ENCODE data around the gene PPP2R5A.
"Not testable (repeated sequence)": the region's sequence is repeated elsewhere in the genome, so short reads cannot be mapped to it uniquely, and the experiment has no call there.

Gene PPP2R5A

DNA sequence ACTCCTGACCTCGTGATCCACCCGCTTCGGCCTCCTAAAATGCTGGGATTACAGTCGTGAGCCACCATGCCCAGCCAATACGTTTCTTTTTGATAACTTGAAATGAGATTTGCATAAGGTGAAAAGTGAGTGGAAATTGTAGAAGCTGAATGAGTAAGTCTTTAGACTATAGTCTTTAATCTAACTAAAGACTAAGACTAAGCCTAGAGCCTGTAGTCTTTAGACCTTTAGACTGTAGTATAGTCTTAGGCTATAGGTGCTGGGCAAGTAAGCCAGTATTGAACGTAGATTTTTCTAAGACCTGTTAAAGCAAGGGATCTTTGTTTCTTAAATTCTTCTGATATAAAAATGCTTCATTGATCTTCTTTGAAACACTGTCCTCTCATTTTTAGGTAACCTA, 12.1 kb downstream of the PPP2R5A start:
- DNase-seq (ENCODE audit: low read depth, low spot score) = no peak

DNA sequence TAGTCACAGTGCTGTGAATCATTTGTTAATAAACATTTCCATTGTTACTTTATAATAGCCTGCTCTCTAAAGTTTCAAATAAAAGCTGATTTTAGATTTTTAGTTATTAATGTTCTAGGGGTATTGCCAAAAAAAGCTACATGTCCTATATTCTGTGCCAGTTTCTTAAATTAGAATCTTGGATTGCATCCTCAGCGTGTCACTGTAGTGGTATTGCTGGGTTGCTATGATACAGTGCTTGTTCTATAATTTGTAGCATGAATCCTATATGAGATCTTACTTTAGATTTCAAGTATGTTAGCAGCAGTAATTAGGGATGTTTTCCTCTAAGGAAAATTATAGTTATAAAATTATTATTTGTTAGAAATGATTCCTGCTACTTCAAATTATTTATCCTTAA, 16.4 kb downstream of the PPP2R5A start:
- no peak for DNase-seq (ENCODE audit: low read depth, low spot score)

DNA sequence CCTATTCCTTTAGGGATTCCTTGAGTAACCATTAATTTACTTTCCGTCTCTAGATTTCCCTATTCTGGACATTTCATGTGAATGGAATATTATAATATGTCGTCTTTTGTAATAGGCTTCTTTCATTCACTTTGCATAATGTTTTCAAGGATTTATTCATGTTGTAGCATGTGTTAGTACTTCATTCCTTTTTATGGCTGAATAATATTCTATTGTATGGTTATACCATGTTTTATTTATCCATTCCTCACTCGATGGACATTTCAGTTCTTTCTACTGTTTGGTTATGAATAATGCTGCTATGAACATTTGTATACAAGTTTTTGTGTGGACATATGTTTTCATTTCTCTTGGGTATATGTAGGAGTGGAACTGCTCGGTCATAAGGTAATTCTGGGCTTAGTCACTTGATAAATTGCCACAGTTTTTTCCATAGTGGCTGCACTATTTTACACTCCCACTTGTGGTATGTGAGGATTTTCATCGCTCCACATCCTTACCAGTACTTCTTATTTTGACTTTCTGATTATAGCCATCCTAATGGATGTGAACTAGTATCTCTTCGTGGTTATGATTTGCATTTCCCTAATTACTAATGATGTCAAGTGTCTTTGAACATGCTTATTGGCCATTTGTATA, 17.7 kb downstream of the PPP2R5A start:
- no peak for DNase-seq (ENCODE audit: low read depth, low spot score)

DNA sequence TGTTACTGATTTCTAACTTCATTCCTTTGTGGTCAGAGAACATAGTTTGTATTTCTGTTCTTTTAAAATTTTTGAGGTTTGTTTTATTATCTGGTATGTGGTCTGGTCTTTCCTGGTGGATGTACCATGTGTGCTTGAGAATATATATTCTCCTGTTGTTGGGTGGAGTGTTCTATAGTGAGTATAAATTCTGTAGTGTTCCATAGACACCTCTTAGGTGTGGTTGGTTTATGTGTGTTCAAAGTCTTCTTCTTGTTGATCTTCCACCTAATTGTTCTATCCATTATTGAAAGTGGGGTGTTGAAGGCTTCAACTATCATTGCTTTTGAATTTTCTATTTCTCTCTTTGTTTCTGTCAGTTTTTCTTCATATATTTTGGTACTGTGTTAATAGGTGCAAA, 20.1 kb downstream of the PPP2R5A start:
- no peak for DNase-seq (ENCODE audit: low read depth, low spot score)

DNA sequence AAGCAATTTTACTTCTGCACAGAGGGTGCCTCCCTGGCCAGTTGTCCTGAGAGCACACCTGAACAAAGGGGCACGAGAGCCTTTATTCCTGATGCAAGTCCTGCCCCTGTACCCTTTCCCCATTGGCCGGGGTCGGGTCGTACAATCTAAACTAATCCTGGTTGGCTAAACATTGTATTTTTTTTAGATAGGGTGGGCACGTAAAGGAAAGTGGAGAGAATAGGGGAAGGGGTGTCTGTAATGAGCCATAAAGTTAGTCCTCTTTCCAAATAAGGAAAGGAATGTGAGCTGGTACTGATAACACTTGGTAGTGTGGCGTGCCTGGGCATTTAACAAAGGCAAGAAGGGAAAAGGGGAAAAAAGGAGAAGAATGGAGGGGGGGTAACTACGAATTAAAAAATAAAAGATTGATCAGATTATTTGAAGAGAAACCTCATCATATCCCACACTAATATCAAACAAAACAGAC, 20.8 kb downstream of the PPP2R5A start:
- DNase-seq (ENCODE audit: low read depth, low spot score) = not testable (repeated sequence)

DNA sequence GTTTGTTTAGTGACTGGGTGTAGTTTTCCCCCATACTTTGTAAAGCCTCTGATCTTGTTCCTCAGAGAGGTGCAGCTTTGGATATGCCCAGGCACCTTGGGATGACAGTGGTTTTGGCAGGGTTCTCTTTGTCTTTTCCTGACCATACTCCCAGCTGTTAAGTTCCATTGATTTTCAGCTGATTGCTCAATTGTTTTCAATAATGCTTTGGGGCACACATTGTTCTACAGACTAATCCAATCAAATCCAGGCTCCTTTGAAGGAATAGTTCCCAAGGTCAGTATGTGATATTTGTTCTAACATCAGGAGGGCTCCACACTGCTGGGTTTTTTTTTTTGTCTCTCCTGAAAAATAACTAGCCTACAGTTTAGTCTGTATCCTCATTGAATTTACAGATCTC, 24.8 kb downstream of the PPP2R5A start:
- peak; percentile 59 for DNase-seq (ENCODE audit: low read depth, low spot score)

DNA sequence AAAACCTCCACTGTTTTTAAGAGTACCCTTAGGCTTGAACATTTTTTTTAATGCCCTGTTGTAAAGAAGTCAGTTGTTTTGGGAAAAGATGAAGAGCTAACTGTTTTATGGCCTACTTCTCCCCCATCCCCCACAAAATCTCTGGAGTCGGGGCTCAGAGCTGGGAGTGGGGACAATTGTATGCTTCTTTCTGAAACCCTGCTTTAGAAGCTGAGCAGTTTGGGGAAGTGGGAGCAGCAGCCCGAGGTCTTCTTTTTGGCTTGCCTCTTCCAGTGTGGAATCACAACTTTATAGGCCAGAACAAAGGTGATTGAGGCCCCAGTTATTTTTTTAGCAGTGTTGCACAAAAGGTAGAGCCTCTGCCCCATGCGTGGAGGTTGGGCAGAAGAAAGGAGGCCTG, 25.2 kb downstream of the PPP2R5A start:
- DNase-seq (ENCODE audit: low read depth, low spot score) = no peak

DNA sequence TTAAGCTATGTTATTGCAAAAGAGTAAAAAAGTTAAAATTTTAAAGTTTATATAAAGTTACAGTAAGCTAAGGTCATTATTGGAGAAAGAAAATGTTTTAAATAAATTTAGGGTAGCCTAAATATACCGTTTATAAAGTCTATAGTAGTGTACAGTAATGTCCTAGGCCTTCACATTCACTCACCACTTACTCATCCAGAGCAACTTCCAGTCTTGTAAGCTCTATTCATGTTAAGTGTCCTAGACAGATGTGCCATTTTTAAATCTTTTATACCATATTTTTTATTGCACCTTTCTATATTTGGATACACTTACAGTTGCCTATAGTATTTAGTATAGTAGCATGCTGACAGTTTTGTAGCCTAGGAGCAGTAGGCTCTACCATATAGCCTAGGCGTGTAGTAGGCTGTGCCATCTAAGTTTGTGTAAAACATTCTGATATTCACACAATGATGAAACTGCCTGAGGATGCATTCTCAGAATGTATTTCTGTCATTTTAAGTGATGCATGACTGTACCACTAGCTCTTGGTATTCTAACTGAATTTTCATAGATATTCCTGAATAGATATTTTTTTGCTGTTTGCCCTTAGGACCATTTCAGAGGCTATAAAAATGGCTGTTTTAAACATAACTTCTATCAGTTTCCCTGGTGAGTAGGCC, 26.8 kb downstream of the PPP2R5A start:
- no peak for DNase-seq (ENCODE audit: low read depth, low spot score)

DNA sequence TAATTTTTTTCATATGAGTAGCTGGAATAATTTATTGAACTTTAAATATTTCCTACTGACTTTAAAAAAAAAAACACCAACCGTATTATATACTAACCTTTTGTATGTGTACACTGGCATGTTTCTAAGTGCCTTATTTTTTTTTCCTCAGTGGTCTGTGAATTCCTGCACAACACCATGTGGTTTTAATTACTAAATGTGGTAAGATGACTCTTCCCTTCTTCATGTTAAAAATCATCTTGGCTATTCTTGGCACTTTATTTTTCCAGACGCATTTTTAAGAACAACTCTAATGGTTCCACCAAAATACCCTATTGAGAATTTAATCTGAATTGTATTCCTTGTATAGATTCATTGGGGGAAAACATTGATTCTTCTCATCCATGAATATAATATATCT, 28.4 kb downstream of the PPP2R5A start:
- DNase-seq (ENCODE audit: low read depth, low spot score) = no peak

DNA sequence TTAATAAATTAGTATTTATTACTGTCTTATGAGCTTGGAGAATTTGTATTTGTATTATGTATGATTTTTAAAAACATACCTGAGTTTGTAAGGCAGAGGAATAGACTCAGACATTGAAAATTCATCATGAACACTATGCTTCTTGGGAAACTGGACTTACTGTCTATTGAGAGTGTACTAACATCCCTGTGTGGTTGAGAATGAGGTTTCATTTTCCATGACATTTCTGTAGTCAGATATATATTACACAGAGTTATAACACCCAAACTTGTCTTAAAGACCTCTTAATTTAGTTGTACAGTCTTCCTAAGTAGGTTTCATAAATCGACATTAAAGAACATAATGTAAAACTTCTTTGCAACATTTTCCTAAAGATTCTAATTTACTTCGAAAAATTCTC, 30.0 kb downstream of the PPP2R5A start:
- no peak for DNase-seq (ENCODE audit: low read depth, low spot score)

DNA sequence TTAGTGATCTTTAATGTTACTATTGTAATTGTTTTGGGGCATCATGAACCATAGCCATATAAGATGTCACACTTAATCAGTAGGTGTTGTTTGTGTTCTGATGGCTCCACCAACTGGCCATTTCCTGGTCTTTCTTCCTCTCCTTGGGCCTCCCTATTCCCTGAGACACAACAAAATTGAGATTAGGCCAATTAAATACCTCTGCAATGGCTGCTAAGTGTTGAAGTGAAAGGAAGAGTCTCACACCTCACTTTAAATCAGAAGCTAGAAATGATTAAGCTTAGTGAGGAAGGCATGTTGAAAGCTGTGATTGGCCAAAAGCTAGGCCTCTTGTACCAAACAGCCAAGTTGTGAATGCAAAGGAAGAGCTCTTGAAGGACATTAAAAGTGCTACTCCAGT, 30.7 kb downstream of the PPP2R5A start:
- DNase-seq (ENCODE audit: low read depth, low spot score) = no peak

DNA sequence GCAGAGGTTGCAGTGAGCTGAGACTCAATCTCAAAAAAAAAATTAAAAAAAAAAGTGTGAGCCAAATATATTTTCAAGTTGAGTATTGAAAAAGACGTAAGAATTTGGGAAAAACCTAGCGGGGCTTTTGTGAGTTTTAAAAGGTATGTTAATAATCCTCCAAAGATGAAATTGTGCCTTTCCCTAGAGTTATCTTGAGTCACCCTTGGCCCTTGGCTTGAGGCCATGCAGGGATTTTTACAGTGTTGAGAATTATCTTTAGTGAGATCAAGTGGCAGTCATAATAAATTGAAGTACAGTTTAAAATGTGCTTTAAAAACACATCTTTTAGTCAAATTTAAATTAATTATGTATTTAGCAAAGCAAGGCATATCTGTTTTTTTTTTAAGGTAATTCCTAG, 32.7 kb downstream of the PPP2R5A start:
- no peak for DNase-seq (ENCODE audit: low read depth, low spot score)

DNA sequence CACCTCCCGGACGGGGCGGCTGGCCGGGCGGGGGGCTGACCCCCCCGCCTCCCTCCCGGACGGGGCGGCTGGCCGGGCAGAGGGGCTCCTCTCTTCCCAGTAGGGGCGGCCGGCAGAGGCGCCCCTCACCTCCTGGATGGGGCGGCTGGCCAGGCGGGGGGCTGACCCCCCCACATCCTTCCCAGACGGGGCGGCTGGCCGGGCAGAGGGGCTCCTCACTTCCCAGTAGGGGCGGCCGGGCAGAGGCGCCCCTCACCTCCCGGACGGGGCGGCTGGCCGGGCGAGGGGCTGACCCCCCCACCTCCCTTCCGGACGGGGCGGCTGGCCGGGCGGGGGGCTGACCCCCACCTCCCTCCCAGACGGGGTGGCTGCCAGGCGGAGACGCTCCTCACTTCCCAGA, 35.8 kb downstream of the PPP2R5A start:
- not testable (repeated sequence) for DNase-seq (ENCODE audit: low read depth, low spot score)

DNA sequence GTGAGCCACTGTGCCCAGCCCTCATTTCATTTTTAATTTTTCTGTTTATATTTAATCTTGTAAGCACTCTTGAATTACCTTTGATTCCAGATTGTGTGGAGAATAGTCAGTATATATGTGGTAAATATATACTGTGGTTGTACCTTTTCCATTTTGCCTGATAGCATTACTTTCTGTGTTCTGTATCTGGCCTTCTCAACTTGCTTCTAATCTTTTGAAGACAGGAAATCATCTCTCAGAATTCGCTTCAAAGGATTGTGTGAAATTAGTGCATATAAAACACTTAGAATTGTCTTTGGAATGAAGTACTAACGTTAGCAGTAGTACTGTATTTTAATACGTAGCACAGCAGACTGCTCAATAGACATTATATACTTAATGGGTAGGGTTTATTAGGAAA, 37.9 kb downstream of the PPP2R5A start:
- DNase-seq (ENCODE audit: low read depth, low spot score) = no peak

DNA sequence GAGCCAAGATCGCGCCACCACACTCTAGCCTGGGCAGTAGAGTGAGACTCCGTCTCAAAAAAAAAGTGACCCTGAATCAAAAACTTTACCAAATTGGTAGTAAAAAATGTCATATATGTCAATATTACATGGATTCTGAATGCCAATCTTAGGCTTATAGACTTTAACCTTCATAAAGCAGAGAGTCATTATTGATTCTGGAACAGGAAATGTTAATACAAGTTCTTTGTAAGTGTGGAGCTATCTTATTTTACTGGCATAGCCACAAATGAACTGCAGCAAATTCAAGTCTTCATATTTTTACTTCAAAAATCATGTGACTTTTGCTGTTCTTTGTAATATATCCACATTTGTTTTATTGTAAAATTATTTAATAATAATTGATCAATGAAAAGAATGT, 41.3 kb downstream of the PPP2R5A start:
- DNase-seq (ENCODE audit: low read depth, low spot score) = no peak

DNA sequence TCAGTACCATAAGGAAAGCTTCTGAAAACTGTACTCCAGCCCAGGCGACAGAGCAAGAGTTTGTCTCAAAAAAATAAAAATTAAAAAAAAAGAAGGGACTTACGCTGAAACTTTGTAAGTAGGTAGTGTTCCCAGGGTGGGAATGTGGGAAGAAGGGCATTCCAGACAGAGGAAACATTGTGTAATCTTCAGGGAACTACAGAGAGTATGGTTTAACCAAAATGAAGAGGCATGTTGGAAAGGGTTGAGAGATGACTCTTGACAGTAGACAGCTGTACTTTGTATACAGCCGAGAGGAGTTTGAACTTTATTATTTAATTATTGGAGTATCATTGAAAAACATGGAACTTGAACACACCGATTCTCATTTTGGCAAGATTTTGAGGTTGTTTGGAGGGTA, 43.0 kb downstream of the PPP2R5A start:
- DNase-seq (ENCODE audit: low read depth, low spot score) = no peak

DNA sequence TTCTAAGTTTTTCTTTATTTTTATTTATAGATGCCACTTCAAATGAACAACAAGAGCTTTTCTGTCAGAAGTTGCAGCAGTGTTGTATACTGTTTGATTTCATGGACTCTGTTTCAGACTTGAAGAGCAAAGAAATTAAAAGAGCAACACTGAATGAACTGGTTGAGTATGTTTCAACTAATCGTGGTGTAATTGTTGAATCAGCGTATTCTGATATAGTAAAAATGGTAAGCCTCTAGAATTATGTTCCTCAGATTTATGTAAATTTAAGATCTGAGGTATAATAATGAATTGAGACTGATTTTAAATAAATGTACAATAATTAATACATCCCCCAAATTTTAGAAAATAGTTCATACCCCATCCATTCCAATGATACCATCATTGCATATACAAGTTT, 43.9 kb downstream of the PPP2R5A start:
- DNase-seq (ENCODE audit: low read depth, low spot score) = no peak

DNA sequence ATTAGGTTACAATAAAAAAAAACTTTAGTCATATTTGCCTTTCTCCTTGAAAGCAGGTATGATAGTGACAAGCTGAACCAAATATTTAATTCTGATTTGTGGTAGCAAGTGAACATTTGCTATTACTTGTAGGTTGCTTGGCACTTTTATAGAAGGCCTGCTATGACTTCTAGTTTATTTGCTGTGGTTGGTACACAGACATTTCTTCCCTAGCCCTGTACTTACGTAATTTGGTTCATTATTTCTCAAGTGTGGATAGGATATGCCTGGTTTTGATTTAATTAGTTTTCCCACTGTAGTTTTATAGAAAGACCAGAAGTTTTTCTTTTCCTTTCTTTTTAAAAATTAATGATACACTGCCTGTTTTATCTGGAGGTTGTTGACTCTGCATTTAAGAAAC, 55.9 kb downstream of the PPP2R5A start:
- no peak for DNase-seq (ENCODE audit: low read depth, low spot score)

DNA sequence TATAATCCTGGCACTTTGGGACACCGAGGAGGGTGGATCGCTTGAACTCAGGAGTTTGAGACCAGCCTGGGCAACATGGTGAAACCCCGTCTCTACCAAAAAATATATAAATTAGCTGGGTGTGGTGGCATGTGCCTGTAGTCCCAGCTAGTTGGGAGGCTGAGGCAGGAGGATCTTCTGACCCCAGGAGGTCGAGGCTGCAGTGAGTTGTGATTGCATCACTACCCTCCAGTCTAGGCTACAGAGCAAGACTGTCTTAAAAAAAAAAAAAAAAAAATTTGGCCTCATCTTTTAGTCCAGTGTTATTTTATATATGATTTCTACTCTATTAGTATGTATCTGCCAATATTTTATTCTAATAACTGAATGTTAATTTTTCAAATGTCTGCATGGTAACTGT, 59.7 kb downstream of the PPP2R5A start:
- DNase-seq (ENCODE audit: low read depth, low spot score) = no peak

DNA sequence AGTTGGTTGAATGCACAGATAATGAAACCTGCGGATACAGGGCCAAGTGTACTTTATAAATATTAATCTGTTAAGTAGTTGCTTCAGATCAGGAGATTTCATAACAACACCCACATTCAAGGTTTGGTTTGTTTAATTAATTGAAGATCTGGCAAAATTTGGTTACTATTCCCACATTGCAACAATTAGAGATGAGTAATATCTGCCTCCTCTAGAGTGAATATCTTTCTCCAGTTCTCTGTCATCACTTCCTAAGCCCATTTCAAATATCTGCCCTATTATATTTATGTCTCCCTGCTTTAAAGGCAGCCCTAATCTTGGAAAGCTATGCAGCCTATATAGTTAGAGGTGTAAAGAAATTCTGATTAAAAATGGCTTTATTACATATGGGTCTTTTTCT, 61.4 kb downstream of the PPP2R5A start:
- no peak for DNase-seq (ENCODE audit: low read depth, low spot score)

DNA sequence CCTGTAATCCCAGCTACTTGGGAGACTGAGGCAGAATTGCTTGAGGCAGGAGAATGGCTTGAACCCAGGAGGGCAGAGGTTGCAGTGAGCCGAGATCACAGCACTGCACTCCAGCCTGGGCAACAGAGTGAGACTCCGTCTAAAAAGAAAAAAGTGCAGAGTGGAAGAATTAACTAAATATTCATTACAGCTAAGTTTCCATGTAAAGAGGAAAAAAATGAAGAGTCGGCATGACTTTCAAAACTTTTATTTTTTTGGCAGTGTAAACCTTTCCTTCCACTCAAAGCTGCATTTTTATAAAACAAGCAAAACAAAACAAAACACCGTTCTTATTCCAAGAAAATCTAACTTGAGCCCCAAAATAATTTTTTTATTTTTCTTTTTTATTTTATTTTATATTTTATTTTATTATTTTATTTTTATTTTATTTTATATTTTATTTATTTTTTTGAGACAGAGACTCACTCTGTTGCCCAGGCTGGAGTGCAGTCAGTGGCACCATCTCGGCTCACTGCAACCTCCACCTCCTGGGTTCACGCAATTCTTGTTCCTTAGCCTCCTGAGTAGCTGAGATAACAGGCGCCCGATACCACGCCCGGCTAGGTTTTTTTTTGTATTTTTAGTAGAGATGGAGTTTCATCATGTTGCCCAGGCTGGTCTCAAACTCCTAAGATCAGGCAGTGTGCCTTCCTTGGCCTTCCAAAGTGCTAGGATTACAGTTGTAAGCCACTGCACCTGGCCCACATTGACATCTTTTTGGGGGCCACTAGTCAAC, 66.6 kb downstream of the PPP2R5A start:
- no peak for DNase-seq (ENCODE audit: low read depth, low spot score)

DNA sequence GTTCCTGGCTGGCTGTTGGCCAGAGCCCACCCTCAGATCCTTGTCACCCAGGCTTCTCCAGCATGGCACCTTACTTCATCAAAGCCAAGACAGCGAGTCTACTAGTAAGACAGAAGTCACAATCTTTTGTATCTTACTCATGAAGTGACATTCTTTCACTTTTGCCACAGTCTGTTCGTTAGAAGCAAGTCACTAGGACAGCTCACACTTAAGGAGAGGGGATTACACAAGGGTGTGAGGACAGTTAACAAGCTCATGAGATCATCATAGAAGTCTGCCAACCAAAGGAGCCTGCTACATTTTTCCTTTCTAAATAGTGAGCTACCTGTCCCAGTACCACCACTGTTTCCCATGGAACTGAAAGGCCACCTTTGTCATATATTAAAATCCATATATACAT, 68.0 kb downstream of the PPP2R5A start:
- no peak for DNase-seq (ENCODE audit: low read depth, low spot score)

DNA sequence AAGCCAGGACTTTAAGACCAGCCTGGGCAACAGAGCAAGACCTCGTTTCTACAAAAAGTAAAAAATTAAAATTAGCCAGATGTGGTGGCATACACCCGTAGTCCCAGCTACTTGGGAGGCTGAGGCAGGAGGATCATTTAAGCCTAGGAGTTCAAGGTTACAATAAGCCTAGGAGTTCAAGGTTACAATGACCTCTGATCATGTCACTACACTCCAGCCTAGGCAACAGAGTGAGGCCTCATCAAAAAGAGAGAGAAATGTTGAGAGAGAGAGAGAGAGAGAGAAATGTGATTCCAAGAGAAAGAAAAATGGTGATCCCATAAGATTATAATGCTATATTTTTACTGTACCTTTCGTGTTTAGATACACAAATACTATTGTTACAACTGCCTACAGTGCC, 69.3 kb downstream of the PPP2R5A start:
- no peak for DNase-seq (ENCODE audit: low read depth, low spot score)

Measured in smooth muscle cell of the brain vasculature (primary cell).